ENCODE data around the gene PTPRC.

Gene PTPRC

GRCh38 chr1:198669023-198669698 is 30.3 kb downstream of the PTPRC start:
- peak; percentile 85 to 93 for DNase-seq (ENCODE audit: low read depth in 2 of 2)
- no peak for TF ChIP-seq CTCF (IDR thresholded peaks at IDR 0.05; ENCODE audit: low read depth, low read length)
- no peak overlapping the region for H3K4me3 ChIP-seq (replicated peaks in 1 of 2; ENCODE audit: low read depth in 2 of 2, low read length in 2 of 2)

GRCh38 chr1:198669771-198670170 is 30.9 kb downstream of the PTPRC start:
- no peak for TF ChIP-seq CTCF (IDR thresholded peaks at IDR 0.05; ENCODE audit: low read depth, low read length)
- H3K4me3 ChIP-seq (replicated peaks in 1 of 2; ENCODE audit: low read depth in 2 of 2, low read length in 2 of 2), result no peak overlapping the region
- DNase-seq (ENCODE audit: low read depth in 2 of 2), result no peak

GRCh38 chr1:198671136-198671535 is 32.3 kb downstream of the PTPRC start:
- no peak for DNase-seq (ENCODE audit: low read depth in 2 of 2)
- no peak for TF ChIP-seq CTCF (IDR thresholded peaks at IDR 0.05; ENCODE audit: low read depth, low read length)
- no peak overlapping the region for H3K4me3 ChIP-seq (replicated peaks in 1 of 2; ENCODE audit: low read depth in 2 of 2, low read length in 2 of 2)

GRCh38 chr1:198672124-198672523 is 33.3 kb downstream of the PTPRC start:
- no peak overlapping the region for H3K4me3 ChIP-seq (replicated peaks in 1 of 2; ENCODE audit: low read depth in 2 of 2, low read length in 2 of 2)
- TF ChIP-seq CTCF (IDR thresholded peaks at IDR 0.05; ENCODE audit: low read depth, low read length), result no peak
- DNase-seq (ENCODE audit: low read depth in 2 of 2), result peak; percentile 37 to 75

GRCh38 chr1:198674009-198674408 is 35.2 kb downstream of the PTPRC start:
- no peak for TF ChIP-seq CTCF (IDR thresholded peaks at IDR 0.05; ENCODE audit: low read depth, low read length)
- no peak for DNase-seq (ENCODE audit: low read depth in 2 of 2)
- H3K4me3 ChIP-seq (replicated peaks in 1 of 2; ENCODE audit: low read depth in 2 of 2, low read length in 2 of 2), result no peak overlapping the region

GRCh38 chr1:198676253-198676652 is 37.4 kb downstream of the PTPRC start:
- no peak for DNase-seq (ENCODE audit: low read depth in 2 of 2)
- no peak for TF ChIP-seq CTCF (IDR thresholded peaks at IDR 0.05; ENCODE audit: low read depth, low read length)
- no peak overlapping the region for H3K4me3 ChIP-seq (replicated peaks in 1 of 2; ENCODE audit: low read depth in 2 of 2, low read length in 2 of 2)

- peak in 1 of 2 donors; percentile 20 for DNase-seq (ENCODE audit: low read depth in 2 of 2)
- no peak for TF ChIP-seq CTCF (IDR thresholded peaks at IDR 0.05; ENCODE audit: low read depth, low read length)
- no peak overlapping the region for H3K4me3 ChIP-seq (replicated peaks in 1 of 2; ENCODE audit: low read depth in 2 of 2, low read length in 2 of 2)
These were observed 38.2 kb downstream of the PTPRC start for GRCh38 chr1:198677027-198677426.

Data from cardiac fibroblast (primary cell).